Upper lobe of left lung (tissue), 4 donors: ENCODE measurements around the gene MYO9B.

ENCODE experiments used
- CTCF ChIP-seq, 6 experiments: fragments of 450-650 bp in 4 of 6; fragments of 200-600 bp in 2 of 6; sonication (generic) in 2 of 6; IDR thresholded peaks; one replicate each; pipeline ENCODE4 v1.5.1; 2016 to 2019; ENCODE audit warnings: antibody characterized with exemption in 6 of 6
- POLR2A ChIP-seq, 4 donors: fragments of 450-650 bp; IDR thresholded peaks; one replicate each; pipeline ENCODE4 v1.5.1; 2016 to 2017; ENCODE audit warnings: antibody characterized with exemption in 4 of 4, mild to moderate bottlenecking in 2 of 4

DNA sequence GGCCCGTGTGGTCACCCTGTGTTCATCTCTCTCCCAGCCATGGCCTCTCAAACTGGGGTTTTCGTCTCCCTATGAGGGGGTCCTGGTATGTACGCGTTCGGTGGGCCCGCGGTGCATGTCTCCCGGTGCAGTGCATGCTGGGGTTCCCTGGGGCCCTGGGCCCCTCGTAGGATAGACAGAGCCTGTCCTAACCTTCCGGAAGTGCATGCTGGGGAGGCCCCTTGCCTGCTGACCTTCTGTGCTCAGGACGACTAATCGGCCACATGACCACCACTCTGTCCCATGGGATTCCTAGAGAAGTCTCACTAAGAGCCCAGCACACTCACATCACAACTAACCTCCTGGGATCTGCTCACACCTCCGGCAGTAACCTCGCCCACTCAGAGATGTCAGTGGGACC lies 134.7 kb downstream of the MYO9B start:
- TF ChIP-seq CTCF (IDR thresholded peaks at IDR 0.05) (no peak), POLR2A (IDR thresholded peaks at IDR 0.05) (no peak)
